Ammon's horn (tissue), 1 donor: ENCODE measurements around the gene ALOX15B.
A peak's percentile ranks its signal among the peaks of the same experiment; 100 is the strongest.

Experiments used
- DNase-seq: peaks from one replicate; pipeline ENCODE4 v3.0.0-alpha.2; 2016; ENCODE audit warnings: low spot score

ALOX15B gene, protein sequence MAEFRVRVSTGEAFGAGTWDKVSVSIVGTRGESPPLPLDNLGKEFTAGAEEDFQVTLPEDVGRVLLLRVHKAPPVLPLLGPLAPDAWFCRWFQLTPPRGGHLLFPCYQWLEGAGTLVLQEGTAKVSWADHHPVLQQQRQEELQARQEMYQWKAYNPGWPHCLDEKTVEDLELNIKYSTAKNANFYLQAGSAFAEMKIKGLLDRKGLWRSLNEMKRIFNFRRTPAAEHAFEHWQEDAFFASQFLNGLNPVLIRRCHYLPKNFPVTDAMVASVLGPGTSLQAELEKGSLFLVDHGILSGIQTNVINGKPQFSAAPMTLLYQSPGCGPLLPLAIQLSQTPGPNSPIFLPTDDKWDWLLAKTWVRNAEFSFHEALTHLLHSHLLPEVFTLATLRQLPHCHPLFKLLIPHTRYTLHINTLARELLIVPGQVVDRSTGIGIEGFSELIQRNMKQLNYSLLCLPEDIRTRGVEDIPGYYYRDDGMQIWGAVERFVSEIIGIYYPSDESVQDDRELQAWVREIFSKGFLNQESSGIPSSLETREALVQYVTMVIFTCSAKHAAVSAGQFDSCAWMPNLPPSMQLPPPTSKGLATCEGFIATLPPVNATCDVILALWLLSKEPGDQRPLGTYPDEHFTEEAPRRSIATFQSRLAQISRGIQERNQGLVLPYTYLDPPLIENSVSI

DNA sequence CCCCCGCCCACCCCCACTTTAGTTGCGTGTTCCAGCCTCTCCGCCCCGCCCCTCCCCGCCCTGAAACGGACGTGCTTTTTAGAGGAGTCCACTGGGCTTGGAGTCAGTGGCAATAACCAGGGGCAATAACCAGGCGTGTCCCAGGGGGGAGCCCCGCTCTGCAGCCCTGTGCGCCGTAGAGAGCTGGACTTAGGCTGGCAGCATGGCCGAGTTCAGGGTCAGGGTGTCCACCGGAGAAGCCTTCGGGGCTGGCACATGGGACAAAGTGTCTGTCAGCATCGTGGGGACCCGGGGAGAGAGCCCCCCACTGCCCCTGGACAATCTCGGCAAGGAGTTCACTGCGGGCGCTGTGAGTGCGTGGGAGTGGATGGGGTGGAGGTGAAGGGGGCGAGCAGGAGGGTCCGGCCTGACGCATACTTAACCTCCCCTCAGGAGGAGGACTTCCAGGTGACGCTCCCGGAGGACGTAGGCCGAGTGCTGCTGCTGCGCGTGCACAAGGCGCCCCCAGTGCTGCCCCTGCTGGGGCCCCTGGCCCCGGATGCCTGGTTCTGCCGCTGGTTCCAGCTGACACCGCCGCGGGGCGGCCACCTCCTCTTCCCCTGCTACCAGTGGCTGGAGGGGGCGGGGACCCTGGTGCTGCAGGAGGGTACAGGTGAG lies at the start of gene ALOX15B:
Gene ALOX15B (plus strand): TSS at position 106 of the 657 bp plus-strand sequence. CDS start 97 bp downstream, at position 203.
- no peak for DNase-seq

DNA sequence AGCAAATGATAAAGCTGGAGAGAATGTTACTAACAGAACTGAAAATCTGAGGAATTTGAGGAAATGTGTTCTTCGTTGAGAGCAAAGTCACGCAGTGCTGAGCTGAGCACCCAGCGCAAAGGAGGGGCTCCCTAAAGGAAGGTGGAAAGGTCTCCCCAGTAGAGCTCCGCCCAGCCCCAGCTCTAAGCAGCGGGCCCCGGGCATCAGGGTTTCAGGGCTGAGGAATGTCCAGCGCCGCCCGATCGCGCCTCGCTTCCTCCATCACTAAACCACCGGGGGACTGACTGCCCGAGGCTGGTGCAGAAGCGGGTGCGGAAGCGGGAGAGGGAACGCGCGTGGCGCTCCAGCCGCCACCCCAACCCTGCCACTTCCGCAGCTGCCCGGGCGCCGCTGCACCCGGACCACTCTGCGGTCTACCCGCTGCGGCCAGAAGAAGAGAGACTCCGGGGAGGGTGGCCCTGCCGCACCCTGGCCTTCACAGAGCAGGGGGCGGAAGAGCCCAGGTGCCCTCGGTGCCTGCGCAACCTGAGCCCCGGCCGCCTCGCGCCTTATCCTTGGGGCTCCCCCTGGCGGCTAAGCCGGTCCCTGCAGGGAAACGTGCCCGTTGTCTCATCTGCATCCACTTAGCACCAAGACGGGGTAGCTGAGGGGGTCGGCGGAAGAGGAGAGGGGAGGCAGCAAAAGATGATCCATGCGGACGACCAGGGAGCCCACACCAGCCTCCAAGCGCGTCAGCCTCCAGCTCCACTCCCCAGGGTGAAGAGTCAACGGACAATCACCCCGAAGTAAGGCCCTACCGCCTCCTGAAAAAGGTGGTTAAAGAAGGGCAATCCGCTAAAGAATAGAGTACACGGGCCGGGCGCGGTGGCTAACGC lies 48.8 kb upstream of the ALOX15B start:
- peak; percentile 75 for DNase-seq

DNA sequence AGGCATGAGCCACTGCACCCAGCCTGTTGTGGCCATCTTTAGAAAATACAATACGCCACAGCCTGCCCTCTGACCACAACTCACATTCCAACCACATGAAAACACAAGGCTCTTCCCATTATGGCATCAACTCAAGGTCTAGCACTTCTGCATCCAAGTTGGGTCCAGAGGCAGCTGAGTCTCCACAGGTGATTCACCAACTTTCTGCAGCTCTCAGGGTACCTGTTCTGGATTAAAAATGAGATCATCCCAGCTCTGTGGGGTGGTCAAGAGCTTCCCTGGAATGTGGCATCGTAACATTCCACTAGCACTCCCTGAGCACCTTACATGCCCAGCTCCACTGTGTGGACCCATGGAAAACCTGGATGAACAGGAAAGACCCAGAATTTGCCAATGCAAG lies 46.3 kb upstream of the ALOX15B start:
- no peak for DNase-seq

DNA sequence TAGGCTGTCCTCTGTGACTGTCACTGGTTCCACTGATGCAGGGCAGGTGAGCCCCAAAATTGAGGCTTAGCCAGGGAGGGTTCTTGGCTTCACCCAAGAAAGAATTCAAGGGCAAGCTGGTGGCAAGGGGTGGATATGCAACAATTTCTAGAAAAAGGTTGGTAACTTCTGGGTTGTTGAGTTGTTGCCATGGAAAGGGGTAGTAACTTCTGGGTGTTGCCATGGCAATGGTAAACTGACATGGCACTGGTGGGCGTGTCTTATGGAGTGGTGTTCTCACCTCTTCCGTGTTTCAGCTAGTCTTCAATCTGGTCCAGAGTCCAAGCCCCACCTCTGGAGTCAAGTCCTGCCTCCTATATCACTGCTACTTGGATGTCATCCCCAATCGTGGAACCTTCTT lies 45.9 kb upstream of the ALOX15B start:
- no peak for DNase-seq

DNA sequence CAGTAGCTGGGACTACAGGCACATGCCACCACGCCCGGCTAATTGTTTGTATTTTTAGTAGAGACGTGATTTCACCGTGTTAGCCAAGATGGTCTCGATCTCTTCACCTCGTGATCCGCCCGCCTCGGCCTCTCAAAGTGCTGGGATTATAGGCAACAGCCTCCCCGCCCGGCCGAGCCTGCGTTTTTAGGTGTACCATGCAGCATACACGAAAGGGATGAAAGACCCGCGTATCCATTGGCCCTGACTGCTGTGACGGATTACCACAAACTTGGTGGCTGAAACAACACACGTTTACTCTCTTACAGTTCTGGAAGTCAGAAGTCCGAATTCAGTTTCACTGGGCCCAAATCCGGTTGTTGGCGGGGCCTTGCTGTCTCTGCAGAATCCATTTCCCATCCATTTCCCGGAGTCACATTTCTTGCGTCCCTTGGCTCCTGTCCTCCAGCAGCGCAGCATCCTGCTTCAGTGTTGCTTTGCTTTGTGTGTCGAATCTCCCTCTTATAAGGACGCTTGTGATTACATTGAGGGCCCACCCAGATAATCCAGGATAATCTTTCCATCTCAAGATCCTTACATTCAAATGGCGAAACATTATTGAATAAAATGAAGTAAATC lies 44.8 kb upstream of the ALOX15B start:
- no peak for DNase-seq

DNA sequence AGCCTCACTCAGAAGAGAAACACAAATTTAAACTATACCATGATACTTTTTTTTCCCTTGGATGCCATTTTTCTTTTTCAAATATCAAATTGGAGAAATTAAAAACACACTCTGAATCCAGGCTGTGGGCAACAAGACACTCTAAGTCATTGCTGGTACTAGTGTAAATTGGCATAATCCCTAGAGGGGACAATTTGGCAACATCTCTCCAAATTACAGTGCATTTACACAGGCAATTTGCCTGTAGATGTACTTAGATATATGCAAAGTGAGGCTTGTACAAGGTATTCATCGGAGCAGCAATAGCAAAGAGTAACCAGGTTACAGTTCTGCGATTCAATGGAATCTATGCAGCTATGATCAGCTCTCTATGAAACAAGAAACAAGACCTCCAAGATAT lies 43.1 kb upstream of the ALOX15B start:
- DNase-seq, result no peak

DNA sequence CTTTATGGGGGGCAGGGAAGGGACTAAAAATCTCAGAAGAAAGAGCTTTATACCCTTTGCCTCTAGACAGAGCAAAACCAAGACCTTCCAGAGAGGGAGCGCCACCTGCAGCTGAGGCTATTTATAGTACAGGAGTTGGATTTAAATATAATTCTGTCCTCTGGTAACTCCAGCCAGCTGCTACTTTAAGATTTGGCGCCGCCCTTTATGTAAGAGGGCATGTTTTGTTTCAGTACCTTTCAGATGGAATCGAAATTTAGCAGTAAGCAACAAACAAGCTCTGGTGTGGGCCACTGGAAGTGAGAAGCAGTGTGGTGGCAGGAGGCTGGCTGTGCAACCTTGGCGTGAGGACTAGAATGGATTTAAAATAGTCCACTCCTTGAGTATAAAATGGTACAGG lies 41.7 kb upstream of the ALOX15B start:
- DNase-seq, result no peak

DNA sequence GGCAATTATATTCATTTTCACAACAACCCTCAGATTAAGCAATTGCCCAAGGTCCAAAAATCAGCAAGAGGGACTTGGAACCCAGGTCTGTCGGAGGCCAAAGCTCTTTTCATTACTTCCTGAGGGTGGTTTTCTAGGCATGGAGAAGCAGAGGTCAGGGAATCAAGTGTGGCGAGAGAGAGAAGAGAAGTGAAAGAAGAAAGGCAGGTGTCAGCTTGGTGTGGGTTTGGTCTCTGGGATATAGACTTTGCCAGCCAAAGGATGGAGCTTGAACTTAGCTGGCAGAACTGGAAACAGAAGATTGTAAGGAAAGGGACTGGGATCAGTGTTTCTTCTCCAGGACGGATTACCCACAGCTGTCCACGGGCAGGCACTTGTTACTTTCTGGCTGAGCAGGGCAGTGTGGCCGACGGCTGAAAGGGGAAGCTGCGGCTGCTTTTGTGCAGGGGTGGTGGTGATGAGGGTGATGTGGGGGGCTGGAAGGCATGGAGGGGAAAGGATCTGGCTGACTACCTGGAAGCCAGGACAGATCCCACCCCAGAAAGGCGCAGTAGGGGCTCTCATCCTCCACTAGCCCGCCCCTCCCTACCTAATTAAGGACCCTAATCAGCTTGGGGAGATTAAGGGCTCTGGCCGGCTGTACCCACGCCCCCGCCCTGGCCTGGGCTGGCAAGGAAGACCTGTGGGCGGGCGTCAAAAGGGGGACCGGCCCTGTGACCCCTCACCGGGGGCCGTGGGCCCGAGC lies 36.7 kb upstream of the ALOX15B start, which contains the start of gene GUCY2D:
Gene GUCY2D (plus strand): TSS at position 640 of the 745 bp plus-strand sequence. CDS start 433 bp downstream, outside the sequence.
- no peak for DNase-seq

DNA sequence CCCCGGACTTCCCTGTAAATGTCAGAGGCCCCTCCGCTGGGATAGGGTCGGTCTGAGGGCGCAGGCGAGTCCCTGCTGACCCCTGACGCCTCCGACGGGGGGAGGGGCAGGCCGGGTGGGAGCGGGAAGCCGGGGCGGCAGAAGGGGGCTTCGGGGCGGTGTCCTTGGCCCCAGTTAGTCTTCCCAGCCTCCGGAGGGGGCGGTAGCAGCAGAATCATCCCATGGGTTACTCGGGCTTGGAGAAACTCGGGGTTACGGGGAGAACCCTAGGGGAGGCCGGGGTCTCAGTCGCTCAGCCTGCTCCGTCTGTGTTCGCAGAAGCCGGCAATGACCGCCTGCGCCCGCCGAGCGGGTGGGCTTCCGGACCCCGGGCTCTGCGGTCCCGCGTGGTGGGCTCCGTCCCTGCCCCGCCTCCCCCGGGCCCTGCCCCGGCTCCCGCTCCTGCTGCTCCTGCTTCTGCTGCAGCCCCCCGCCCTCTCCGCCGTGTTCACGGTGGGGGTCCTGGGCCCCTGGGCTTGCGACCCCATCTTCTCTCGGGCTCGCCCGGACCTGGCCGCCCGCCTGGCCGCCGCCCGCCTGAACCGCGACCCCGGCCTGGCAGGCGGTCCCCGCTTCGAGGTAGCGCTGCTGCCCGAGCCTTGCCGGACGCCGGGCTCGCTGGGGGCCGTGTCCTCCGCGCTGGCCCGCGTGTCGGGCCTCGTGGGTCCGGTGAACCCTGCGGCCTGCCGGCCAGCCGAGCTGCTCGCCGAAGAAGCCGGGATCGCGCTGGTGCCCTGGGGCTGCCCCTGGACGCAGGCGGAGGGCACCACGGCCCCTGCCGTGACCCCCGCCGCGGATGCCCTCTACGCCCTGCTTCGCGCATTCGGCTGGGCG lies 35.9 kb upstream of the ALOX15B start:
- no peak for DNase-seq

DNA sequence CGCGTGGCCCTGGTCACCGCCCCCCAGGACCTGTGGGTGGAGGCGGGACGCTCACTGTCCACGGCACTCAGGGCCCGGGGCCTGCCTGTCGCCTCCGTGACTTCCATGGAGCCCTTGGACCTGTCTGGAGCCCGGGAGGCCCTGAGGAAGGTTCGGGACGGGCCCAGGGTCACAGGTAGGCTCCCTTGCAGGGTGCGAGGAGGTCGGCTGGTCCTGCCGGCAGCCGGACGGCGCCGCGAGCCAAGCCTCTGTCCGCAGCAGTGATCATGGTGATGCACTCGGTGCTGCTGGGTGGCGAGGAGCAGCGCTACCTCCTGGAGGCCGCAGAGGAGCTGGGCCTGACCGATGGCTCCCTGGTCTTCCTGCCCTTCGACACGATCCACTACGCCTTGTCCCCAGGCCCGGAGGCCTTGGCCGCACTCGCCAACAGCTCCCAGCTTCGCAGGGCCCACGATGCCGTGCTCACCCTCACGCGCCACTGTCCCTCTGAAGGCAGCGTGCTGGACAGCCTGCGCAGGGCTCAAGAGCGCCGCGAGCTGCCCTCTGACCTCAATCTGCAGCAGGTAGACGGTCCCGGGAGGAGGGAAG lies 35.2 kb upstream of the ALOX15B start:
- DNase-seq, result no peak

DNA sequence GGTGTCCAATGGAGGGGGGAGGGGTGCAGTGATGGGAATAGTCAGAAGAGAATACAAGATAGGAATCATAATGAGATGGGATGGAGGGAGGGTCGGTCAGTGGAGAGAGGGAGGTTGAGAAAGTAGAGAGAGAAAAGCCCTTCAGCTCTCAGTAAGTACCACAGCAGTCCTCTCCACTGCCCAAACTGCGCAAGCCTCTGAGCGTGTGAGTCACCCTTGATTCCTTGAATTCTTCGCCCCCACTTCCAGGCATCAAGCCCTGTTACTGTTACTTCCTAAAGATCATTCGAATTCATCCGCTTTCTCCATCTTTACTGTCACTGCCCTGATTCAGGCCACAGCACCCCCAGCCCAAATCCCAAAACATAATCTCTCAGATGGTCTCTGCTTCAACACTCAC lies 34.0 kb upstream of the ALOX15B start:
- no peak for DNase-seq

DNA sequence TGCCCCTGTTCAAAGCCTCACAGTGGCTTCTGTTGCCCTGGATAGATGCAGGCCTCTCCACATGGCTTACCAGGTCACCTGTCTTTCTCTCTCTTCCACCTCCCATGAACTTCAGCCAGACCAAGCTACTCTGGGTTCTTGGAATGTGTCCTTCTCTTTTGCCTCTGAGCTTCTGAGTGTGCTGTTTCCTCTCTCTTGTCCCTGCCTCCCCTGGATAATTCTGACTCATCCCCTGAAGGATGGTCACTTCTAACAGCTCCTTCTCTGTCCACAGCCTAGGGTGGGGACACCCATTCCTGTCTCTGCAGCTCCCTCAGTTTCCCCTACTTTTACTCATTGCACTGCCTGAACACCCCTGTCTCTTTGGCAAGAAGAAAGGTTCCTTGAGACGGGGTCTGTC lies 33.5 kb upstream of the ALOX15B start:
- DNase-seq, result no peak

DNA sequence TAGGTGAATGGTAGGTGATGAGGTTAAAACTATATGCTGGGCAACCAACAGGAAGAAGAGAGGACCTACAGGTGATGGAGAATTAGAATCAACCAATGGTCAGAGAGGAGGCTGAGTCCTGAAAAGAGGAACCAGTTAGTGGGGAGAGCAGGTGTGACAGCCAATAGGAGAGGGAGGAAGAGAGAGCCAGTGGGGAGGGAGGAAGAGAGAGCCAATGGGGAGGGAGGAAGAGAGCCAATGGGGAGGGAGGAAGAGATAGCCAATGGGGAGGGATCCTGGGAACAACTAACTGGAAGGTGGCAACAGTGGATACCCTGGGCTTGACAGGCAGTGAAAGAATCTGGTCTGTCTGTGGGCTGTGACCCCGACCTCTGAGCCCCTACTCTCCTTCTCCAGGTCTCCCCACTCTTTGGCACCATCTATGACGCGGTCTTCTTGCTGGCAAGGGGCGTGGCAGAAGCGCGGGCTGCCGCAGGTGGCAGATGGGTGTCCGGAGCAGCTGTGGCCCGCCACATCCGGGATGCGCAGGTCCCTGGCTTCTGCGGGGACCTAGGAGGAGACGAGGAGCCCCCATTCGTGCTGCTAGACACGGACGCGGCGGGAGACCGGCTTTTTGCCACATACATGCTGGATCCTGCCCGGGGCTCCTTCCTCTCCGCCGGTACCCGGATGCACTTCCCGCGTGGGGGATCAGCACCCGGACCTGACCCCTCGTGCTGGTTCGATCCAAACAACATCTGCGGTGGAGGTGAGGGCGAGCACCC lies 32.7 kb upstream of the ALOX15B start:
- DNase-seq, result no peak

DNA sequence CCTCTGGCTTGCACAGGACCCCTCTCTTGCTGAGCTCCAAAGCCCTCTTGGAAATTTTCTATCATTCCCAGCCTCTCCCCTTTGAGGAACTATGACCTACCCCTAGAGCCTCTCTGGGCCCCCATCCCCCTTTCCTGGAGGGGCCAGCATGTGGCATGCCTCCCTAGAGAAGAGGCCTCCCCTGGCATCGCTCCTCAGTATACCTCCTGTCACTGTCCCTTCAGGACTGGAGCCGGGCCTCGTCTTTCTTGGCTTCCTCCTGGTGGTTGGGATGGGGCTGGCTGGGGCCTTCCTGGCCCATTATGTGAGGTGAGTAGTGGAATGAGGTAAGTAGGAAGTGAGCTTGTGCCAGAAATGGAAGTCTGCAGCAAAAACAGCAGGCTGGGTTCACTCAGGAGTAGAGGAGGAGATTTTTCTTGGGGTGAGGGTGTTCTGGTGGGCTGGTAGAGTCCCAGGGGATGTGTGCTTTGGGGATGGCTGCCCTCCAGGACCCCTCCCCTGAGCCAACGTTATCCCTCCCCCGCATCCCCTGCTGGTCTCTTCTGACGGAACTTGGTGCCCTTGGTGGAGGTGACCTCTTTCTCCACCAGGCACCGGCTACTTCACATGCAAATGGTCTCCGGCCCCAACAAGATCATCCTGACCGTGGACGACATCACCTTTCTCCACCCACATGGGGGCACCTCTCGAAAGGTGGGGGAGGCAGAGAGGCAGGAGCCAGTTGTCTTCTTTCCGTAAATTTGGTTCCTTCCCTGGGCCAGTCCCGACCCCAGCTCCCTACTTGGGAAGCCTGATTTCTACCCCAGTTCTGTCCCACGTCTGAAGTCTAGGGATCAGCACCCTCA lies 31.8 kb upstream of the ALOX15B start:
- no peak for DNase-seq

DNA sequence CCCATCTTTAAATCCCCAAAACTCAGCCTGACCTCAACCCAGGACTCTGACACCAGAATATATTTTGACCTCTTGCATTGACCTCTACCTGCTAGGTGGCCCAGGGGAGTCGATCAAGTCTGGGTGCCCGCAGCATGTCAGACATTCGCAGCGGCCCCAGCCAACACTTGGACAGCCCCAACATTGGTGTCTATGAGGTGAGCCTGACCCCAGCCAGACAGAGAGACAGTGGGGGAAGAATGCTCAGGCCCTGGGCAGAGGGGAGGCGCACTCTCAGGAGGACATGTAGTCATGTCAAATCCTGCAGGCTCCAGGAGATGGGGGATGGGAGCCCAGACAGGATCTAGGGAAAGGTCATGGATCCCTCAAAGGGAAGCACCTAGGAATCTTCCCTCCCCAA lies 31.0 kb upstream of the ALOX15B start:
- DNase-seq, result no peak

DNA sequence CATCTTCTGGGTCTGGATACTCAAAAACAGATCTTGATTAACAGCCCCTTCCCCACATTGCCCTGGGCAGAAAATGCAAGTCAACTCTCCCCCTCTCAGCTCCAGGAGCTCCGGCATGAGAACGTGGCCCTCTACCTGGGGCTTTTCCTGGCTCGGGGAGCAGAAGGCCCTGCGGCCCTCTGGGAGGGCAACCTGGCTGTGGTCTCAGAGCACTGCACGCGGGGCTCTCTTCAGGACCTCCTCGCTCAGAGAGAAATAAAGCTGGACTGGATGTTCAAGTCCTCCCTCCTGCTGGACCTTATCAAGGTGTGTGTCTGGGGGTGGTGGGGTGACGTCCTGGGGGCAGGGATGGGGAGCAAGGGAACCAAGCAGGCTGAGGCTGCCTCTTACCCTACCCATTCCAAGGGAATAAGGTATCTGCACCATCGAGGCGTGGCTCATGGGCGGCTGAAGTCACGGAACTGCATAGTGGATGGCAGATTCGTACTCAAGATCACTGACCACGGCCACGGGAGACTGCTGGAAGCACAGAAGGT lies 26.7 kb upstream of the ALOX15B start:
- no peak for DNase-seq

DNA sequence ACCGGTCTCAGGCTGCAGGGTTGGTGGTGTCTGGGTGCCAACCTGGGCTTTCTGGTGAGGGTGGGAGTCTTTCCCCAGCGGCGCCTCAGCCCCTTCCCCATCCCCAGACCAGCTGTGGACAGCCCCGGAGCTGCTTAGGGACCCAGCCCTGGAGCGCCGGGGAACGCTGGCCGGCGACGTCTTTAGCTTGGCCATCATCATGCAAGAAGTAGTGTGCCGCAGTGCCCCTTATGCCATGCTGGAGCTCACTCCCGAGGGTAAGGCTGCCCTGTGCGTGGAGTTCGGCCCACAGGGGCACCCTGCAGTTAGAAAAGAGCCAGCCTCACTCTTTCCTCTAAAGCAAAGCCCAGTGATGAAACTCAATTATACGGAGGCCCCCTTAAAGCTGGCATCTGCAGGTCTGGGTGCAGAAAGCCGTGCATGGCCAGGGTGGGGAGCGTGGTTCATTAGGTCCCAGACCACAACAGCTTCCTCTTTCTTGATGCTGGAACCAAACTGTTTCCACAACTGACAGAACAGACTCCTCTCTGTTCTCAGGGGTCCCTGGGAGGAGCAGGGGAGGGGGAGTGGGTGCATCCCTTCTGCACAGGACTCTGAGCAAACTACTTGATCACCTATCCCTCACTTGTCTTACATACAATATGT lies 25.7 kb upstream of the ALOX15B start:
- DNase-seq, result no peak
